C1 segment of cervical spinal cord (tissue), 14 donors: ENCODE results near the gene RPS6KA5.

ENCODE experiments used
- DNase-seq, 14 donors: peaks; one replicate each; lab custom pipeline; 2025; lab: John Stamatoyannopoulos, UW

The RPS6KA5 gene

DNA sequence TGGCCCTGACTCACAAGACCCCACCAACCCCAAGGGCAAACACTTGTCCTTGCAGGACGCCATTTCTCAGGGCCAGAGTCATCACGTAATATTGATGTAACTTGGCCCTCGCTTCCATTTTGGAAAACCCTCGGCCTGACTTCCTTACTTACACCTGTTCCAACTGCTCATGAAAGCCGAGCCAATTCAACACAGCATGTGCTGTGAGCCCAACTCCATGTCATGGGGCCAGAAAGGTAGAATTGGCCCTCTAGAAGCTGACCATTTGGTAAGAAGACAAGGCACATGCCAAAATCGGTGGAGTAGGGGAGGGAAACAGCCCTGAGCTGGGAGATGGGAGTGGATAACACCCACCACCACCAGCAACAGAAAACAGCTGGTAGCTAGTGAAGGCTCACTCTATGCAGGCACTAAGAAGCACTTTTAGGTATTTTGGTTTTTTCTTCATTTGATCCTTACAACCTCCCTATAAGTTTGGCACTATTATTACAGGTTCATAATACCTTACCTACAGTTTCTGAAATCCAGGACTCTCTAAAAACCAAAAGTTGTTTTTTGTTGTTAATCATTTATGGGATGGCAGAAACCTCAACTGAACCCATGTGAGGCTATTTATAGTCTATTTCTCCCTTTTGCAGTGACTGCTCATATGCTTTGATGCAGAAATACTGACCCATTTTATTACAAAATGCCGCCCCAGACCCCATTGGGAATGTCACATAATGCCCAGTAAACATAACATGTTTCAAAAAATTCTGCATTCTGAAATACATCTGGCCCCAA lies 250.7 kb downstream of the RPS6KA5 start:
- peak in 1 of 14 donors; percentile 60 for DNase-seq

DNA sequence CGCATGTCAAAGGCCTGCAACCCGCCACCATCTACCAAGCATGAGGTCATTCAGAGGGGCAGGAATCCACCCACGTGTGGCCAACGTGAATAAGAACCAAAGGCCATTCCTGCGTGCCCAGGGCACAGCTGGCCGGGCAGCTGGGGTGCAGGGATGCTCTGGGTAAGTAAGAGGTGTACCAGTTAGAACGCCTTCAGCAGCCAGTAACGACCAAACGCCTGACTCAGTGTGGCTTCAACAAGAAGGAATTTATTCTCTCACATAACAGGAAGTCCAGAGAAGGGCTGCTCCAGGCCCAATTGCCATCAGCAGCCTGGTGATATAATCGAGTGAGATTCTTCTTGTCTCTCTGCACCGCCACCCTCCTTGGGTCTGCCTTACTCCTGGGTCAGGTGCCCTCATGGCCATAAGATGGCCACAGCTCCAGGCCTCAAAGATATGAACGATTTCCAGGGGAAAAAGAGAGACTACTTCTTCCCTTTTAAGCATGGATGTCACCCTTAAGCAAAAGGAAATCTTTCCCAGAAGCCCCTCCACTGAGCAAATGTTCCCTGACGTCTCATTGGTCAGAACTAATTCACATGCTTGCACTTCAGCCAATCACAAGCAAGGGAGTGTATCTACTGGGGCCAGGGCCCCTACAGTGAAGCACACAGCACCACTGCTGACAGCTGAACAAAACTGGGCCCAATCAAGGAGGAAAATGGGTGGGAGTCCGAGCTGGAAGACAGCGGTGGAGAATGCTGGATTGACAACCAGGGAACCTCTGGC lies 251.5 kb downstream of the RPS6KA5 start:
- no peak for DNase-seq

DNA sequence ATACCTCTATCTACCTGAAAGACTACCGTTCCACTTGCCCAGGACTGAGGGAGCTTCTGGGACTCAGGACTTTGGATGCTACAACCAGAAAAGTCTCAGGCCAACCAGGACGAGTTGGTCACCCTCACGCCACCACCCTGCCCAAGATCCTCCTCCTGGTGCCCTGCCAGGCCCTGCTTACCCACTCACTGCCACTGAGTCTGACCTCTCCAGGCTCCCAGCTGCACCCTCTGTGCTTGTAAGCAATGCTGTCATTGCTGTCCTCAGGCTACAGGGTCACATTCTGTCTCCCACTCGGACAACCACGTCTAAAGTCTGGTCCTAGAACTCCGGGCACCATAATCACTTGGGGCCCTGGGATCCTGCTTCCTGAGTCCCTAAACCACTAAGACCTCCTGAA lies 253.4 kb downstream of the RPS6KA5 start:
- DNase-seq = no peak

DNA sequence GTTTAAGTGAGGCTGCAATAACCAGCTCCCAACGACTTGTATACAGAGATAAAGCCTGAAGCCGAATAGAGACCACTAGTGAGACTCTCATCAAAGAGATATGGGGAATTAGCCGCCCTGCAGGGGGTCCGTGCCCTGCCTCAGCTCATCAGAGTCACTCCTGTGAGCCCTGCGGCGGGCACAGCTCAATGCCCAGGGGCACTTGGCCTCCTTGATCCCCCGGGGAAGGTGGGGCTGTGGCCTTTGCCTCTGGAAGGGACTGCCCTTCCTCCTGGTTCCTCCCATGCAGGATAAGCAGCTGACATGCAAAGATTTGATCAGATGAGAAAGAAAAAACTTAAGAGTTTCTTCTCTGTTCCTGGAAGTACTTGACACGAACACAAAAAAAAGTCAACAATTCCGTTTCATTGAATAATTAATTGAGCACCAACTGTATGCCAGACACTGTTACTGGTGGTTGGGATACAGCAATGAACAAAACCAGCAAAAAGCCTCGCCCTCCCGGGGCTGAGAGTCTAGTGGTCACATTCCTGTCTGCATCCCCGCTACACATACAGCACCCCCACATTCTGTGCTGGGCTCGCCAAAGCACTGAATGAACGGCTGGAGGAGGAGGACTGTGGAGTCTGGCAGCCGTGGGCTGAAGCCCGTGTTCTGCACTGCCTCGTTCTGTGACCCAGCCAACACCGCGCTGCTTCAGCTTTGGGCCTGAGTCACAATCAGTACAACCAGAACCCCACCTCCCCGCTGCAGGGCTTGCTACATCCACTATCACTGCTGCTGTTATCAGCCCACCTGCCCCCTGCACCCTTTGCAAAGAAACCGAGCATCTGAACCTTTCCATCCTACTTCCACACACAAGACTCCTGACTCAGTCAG lies 254.5 kb downstream of the RPS6KA5 start:
- DNase-seq = peak in 3 of 14 donors; percentile 25 to 56 (median 42)

DNA sequence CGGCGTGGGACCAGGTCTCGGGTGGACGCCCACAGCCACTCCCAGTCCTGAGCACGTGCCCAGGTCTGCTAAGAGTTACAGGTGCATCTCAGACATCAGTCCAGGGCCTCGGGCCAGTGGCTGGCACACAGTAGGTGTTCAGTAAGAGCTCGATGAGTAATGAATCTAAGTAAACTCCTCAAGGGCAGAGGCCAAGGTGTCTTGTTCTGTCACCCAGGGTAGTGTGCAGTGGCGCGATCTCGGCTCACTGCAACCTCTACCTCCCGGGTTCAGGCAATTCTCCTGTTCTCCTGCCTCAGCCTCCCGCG lies 255.4 kb downstream of the RPS6KA5 start:
- no peak for DNase-seq

DNA sequence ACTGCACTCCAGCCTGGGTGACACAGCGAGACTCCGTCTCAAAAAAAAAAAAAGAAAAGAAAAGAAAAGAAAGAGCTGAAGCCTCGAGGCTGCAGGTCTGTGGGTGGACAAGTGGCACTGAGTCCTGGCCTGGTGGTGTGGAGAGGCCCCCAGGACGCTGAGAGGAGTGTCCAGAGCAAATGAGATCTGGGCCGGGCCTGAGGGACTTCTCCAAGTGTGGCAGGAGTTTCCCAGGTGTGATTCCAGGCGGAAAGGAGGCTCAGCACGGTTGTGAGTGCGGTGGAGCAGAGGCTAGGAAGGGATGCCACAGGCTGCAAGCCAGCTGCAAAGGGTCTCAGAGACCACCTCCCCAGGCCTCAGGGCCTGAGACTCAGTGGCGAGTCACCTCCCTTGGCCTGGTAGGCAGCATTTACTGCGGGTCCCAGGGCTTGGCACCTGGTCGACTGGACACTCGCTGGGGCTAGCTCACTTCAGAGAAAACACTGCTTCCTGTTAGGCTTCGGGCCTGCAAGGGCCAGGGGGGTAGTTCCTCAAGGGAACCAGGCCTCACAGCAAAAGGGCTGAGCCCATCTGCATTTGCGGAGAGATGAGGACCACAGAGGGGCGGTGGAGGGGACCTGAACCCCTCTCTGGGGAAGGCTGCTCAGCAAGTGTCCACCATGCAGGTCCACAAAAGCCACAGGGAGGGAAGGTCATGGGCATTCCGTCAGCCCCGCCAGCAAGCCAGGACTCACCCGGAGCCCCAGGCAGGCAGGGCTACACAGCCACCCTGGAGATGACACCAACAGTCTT lies 256.0 kb downstream of the RPS6KA5 start:
- no peak for DNase-seq

DNA sequence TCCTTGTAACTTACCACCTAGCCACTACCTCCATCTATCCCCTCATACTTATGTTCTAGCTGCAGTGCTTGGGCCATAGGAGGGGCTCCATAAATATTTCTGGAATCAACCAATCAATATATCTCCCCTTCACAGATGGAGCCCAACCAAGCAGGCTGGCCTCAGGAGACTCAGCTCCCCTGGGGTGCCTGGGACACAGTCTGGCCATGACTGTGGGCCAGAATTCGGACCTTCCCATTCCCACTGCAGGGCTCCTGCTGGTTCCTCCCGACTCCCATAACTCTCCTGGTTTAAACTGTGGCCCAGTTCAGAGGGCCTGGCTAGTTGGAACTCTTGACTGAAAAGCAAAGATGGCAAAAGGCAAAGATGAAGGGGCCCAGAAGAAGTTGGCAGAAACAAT lies 257.2 kb downstream of the RPS6KA5 start:
- no peak for DNase-seq

DNA sequence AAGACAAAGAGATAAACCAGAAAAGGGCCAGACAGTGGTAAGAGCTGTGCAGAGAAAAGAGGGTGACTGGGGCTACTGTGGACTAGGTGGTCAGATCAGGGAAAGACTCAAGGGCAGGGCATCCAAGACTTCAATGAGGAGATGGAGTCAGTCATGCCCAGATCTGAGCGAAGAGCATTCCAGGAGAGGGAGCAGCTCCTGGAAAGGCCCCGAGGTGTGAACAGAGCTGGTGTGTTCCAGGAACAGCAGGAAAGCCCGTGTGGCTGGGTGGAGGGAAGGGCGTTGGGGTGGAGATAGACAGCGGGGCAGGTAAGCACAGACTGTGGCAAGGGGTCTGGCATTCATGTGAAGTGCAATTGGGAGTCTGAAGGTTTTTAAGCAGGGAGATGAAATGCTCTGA lies 261.0 kb downstream of the RPS6KA5 start:
- DNase-seq = no peak

DNA sequence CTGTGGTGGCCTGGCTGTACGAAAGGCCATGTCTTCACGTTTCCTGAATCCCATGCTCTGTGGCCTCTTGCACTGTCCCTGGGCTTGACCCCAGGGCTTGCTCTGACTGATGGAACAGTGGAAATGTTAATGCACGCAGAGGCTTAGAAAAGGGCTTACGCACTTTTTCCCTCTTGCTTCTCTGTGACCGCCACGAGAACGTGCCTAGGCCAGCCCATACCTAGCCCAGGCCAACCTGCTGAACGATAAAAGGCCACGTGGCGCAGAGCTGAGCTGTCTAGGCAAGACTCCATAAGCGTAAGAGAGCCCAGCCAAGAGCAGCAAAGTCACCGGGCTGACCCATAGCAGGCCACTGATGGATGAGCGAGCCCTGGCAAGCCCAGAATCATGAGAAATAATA lies 262.5 kb downstream of the RPS6KA5 start:
- DNase-seq = no peak
